Activated naive CD8-positive, alpha-beta T cell treated with anti-CD3 and anti-CD28 coated beads, Interleukin-2, amount 10 ng/mL, durations not matched to agents 7 days and 5 days (primary cell): ENCODE data around the gene POLR2M. TPM values are rescaled to one million over a fixed set of nuclear protein-coding genes. Genes with fewer than 3 reads are reported as not detected.

Experiments
- ATAC-seq: fragments of 150-1000 bp; cut with Tn5 transposase; one replicate; pipeline ENCODE4 v1.10.0; 2021; ENCODE audit warnings: low read depth, moderate library complexity
- POLR2A ChIA-PET: fragments of 350-600 bp; sonication (Branson Sonifier 250); formaldehyde crosslinking; loops from one replicate; lab custom pipeline; 2021; ENCODE audit warnings: antibody characterized with exemption; lab: Charles Lee
- DNase-seq: peaks from one replicate; pipeline ENCODE4 v3.0.0; 2021
- H3K27ac Mint-ChIP-seq: one replicate; pipeline ENCODE4 v1.8.0; 2022; ENCODE audit warnings: mild to moderate bottlenecking, mixed read lengths
- H3K27me3 Mint-ChIP-seq: one replicate; pipeline ENCODE4 v1.8.0; 2022; ENCODE audit warnings: mild to moderate bottlenecking, moderate library complexity, mixed read lengths
- H3K36me3 Mint-ChIP-seq: one replicate; pipeline ENCODE4 v1.8.0; 2021; ENCODE audit warnings: mild to moderate bottlenecking, mixed read lengths
- H3K4me1 Mint-ChIP-seq: one replicate; pipeline ENCODE4 v1.8.0; 2021; ENCODE audit warnings: mixed read lengths
- H3K4me3 Mint-ChIP-seq: one replicate; pipeline ENCODE4 v1.8.0; 2022; ENCODE audit warnings: mild to moderate bottlenecking, moderate library complexity, mixed read lengths
- H3K9me3 Mint-ChIP-seq: one replicate; pipeline ENCODE4 v1.8.0; 2021; ENCODE audit warnings: mixed read lengths
- total RNA-seq, 2 experiments: library from RNA; stranded (reverse); gene quantifications; one replicate each; pipeline ENCODE4 v1.2.3, GENCODE V29; 2021

Gene POLR2M
- total RNA-seq, 2 experiments from 2014 or later: 94.2 to 98.3 TPM

- Mint-ChIP-seq H3K4me3 (no peak overlapping the region), H3K36me3 (no peaks in the 10 kb centered on the region), H3K27ac (no peak overlapping the region), H3K27me3 (no peaks in the 10 kb centered on the region), H3K4me1 (peaks cover 5% of the 10 kb centered on the region), H3K9me3 (peaks cover 2% of the 10 kb centered on the region)
- POLR2A ChIA-PET: no interaction called here
- ATAC-seq: no peak
- DNase-seq: no peak
These were observed 28.3 kb downstream of the POLR2M start for GRCh38 chr15:57734860-57735259.

- DNase-seq: no peak
- Mint-ChIP-seq H3K27ac (no peak overlapping the region), H3K4me1 (peaks cover 5% of the 10 kb centered on the region), H3K36me3 (no peaks in the 10 kb centered on the region), H3K4me3 (no peak overlapping the region), H3K27me3 (no peaks in the 10 kb centered on the region), H3K9me3 (peaks cover 2% of the 10 kb centered on the region)
- POLR2A ChIA-PET: no interaction called here
- ATAC-seq: no peak
These were observed 28.9 kb downstream of the POLR2M start for GRCh38 chr15:57735431-57735830.

GRCh38 chr15:57735891-57736290, 29.4 kb downstream of the POLR2M start:
- H3K4me1 Mint-ChIP-seq: peaks cover 5% of the 10 kb centered on the region
- ATAC-seq: no peak
- H3K9me3 Mint-ChIP-seq: peaks cover 2% of the 10 kb centered on the region
- H3K27ac Mint-ChIP-seq: no peak overlapping the region
- no peak overlapping the region for H3K4me3 Mint-ChIP-seq
- no peak for DNase-seq
- no peaks in the 10 kb centered on the region for H3K36me3 Mint-ChIP-seq
- H3K27me3 Mint-ChIP-seq: peaks cover 3% of the 10 kb centered on the region
- POLR2A ChIA-PET: no interaction called here

GRCh38 chr15:57736591-57736990, 30.1 kb downstream of the POLR2M start:
- DNase-seq (no peak), ATAC-seq (no peak)
- H3K4me3 Mint-ChIP-seq: no peak overlapping the region
- H3K27me3 Mint-ChIP-seq: peaks cover 4% of the 10 kb centered on the region
- peaks cover 5% of the 10 kb centered on the region for H3K4me1 Mint-ChIP-seq
- no peak overlapping the region for H3K27ac Mint-ChIP-seq
- no peaks in the 10 kb centered on the region for H3K36me3 Mint-ChIP-seq
- POLR2A ChIA-PET: no interaction called here
- peaks cover 2% of the 10 kb centered on the region for H3K9me3 Mint-ChIP-seq

GRCh38 chr15:57738734-57739237, 32.3 kb downstream of the POLR2M start:
- peaks cover 2% of the 10 kb centered on the region for H3K9me3 Mint-ChIP-seq
- ATAC-seq (no peak), DNase-seq (no peak)
- H3K36me3 Mint-ChIP-seq: no peaks in the 10 kb centered on the region
- POLR2A ChIA-PET: interaction anchor here (0.6 kb wide), 1 partner anchor 12 kb away, joined by 3 read pairs; no protein-coding TSS in a partner anchor
- H3K4me3 Mint-ChIP-seq: no peak overlapping the region
- H3K27ac Mint-ChIP-seq: no peak overlapping the region
- H3K4me1 Mint-ChIP-seq: no peaks in the 10 kb centered on the region
- peaks cover 4% of the 10 kb centered on the region for H3K27me3 Mint-ChIP-seq

GRCh38 chr15:57740048-57740447, 33.5 kb downstream of the POLR2M start:
- Mint-ChIP-seq H3K9me3 (peaks cover 2% of the 10 kb centered on the region), H3K27me3 (peaks cover 4% of the 10 kb centered on the region), H3K36me3 (no peaks in the 10 kb centered on the region), H3K4me1 (no peaks in the 10 kb centered on the region), H3K27ac (no peak overlapping the region), H3K4me3 (no peak overlapping the region)
- ATAC-seq: no peak
- POLR2A ChIA-PET: no interaction called here
- no peak for DNase-seq

GRCh38 chr15:57741089-57741488, 34.6 kb downstream of the POLR2M start:
- POLR2A ChIA-PET: no interaction called here
- peaks cover 4% of the 10 kb centered on the region for H3K27me3 Mint-ChIP-seq
- H3K27ac Mint-ChIP-seq: no peak overlapping the region
- DNase-seq (no peak), ATAC-seq (no peak)
- H3K4me3 Mint-ChIP-seq: no peak overlapping the region
- H3K36me3 Mint-ChIP-seq: no peaks in the 10 kb centered on the region
- no peaks in the 10 kb centered on the region for H3K4me1 Mint-ChIP-seq
- peaks cover 2% of the 10 kb centered on the region for H3K9me3 Mint-ChIP-seq

- ATAC-seq (no peak), DNase-seq (no peak)
- Mint-ChIP-seq H3K36me3 (no peaks in the 10 kb centered on the region), H3K4me3 (no peak overlapping the region), H3K27me3 (peaks cover 4% of the 10 kb centered on the region), H3K9me3 (no peaks in the 10 kb centered on the region), H3K4me1 (no peaks in the 10 kb centered on the region), H3K27ac (no peak overlapping the region)
- POLR2A ChIA-PET: no interaction called here
These were observed 36.9 kb downstream of the POLR2M start for GRCh38 chr15:57743424-57743823.

- POLR2A ChIA-PET: no interaction called here
- H3K4me1 Mint-ChIP-seq: no peaks in the 10 kb centered on the region
- no peaks in the 10 kb centered on the region for H3K36me3 Mint-ChIP-seq
- ATAC-seq (no peak), DNase-seq (no peak)
- H3K27ac Mint-ChIP-seq: peak overlapping the region; percentile 1
- peak overlapping the region; percentile 31 for H3K4me3 Mint-ChIP-seq
- no peaks in the 10 kb centered on the region for H3K9me3 Mint-ChIP-seq
- no peaks in the 10 kb centered on the region for H3K27me3 Mint-ChIP-seq
These were observed 40.3 kb downstream of the POLR2M start for GRCh38 chr15:57746786-57747185.

GRCh38 chr15:57747206-57747896, 40.8 kb downstream of the POLR2M start:
- peak; percentile 40 for DNase-seq
- H3K9me3 Mint-ChIP-seq: no peaks in the 10 kb centered on the region
- ATAC-seq: peak; percentile 66
- H3K27ac Mint-ChIP-seq: peak overlapping the region; percentile 1
- no peaks in the 10 kb centered on the region for H3K36me3 Mint-ChIP-seq
- POLR2A ChIA-PET: no interaction called here
- no peaks in the 10 kb centered on the region for H3K27me3 Mint-ChIP-seq
- peak overlapping the region; percentile 31 for H3K4me3 Mint-ChIP-seq
- no peaks in the 10 kb centered on the region for H3K4me1 Mint-ChIP-seq

GRCh38 chr15:57751177-57751800, 44.8 kb downstream of the POLR2M start:
- Mint-ChIP-seq H3K27ac (no peak overlapping the region), H3K27me3 (no peaks in the 10 kb centered on the region), H3K4me3 (no peak overlapping the region), H3K36me3 (no peaks in the 10 kb centered on the region), H3K4me1 (no peaks in the 10 kb centered on the region), H3K9me3 (no peaks in the 10 kb centered on the region)
- DNase-seq (no peak), ATAC-seq (no peak)
- POLR2A ChIA-PET: no interaction called here

GRCh38 chr15:57752436-57752835, 45.9 kb downstream of the POLR2M start:
- no peak overlapping the region for H3K27ac Mint-ChIP-seq
- H3K4me3 Mint-ChIP-seq: no peak overlapping the region
- DNase-seq (no peak), ATAC-seq (no peak)
- H3K9me3 Mint-ChIP-seq: no peaks in the 10 kb centered on the region
- no peaks in the 10 kb centered on the region for H3K36me3 Mint-ChIP-seq
- H3K4me1 Mint-ChIP-seq: no peaks in the 10 kb centered on the region
- POLR2A ChIA-PET: no interaction called here
- H3K27me3 Mint-ChIP-seq: no peaks in the 10 kb centered on the region

GRCh38 chr15:57752840-57753239, 46.3 kb downstream of the POLR2M start:
- no peak overlapping the region for H3K4me3 Mint-ChIP-seq
- no peaks in the 10 kb centered on the region for H3K27me3 Mint-ChIP-seq
- no peak for ATAC-seq
- H3K27ac Mint-ChIP-seq: no peak overlapping the region
- no peaks in the 10 kb centered on the region for H3K36me3 Mint-ChIP-seq
- no peaks in the 10 kb centered on the region for H3K4me1 Mint-ChIP-seq
- H3K9me3 Mint-ChIP-seq: no peaks in the 10 kb centered on the region
- POLR2A ChIA-PET: no interaction called here
- no peak for DNase-seq

- H3K36me3 Mint-ChIP-seq: no peaks in the 10 kb centered on the region
- no peak overlapping the region for H3K4me3 Mint-ChIP-seq
These were observed 50.0 kb downstream of the POLR2M start for GRCh38 chr15:57756466-57756865.

More at GRCh38 chr15:57756466-57756865, 50.0 kb downstream of the POLR2M start:
- no peak for DNase-seq
- ATAC-seq: no peak
- H3K4me1 Mint-ChIP-seq: no peaks in the 10 kb centered on the region
- no peak overlapping the region for H3K27ac Mint-ChIP-seq
- H3K27me3 Mint-ChIP-seq: no peaks in the 10 kb centered on the region
- POLR2A ChIA-PET: no interaction called here
- H3K9me3 Mint-ChIP-seq: no peaks in the 10 kb centered on the region
